Activated CD4-positive, alpha-beta T cell treated with anti-CD3 and anti-CD28 coated beads, Interleukin-2, amount 50 U/mL, for 48 hours (primary cell): ENCODE measurements around the gene ARPIN.
"Not testable (repeated sequence)": the region's sequence is repeated elsewhere in the genome, so short reads cannot be mapped to it uniquely, and the experiment has no call there.

Experiments used
- DNase-seq, 2 experiments: peaks; one replicate each; pipeline ENCODE4 v3.0.0-alpha.2; 2020

ARPIN gene

DNA sequence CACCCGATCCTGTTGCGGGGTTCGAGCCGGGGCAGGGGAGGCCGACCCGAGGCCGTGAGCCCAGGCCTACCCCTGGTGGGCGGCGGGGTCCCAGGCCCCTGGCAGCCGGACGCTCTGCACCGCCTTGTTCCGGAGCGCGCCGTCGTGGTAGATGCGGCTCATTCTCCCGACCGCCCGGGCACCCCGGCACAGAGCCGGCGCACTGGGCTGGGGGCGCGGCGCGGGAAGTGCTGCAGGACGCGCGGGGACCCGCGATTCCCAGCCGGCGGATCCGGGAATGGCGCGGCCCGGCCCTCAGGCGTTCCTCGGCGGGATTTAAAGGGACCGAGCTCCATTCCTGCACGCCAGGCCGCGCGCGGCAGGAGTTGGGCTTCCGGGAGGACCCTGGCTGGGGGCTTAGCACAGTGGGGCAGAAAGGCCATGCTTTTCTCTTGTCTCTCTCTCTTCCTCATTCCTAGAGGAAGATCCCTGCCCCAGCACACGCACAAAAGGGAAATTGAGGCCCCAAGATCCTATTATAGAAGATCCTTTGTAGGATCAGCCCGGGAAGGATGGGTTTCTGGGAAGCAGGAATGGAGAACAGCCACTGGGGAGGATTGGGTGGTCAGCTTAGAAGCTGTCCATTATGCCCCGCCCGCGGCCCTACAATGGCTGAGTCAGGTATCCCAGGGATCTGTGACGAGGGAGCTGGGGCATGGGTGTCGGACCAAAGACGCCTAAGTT is at the start of gene ARPIN:
Gene ARPIN, minus strand, starts transcription at position 279 of the 723 bp plus-strand sequence. Its CDS starts 117 bp downstream, at position 162.
- no peak for DNase-seq

GRCh38 chr15:89958107-89958805 is 45.5 kb upstream of the ARPIN start:
- DNase-seq, result no peak

- DNase-seq, result not testable (repeated sequence)
These were observed 42.8 kb upstream of the ARPIN start for GRCh38 chr15:89955449-89955998.

DNA sequence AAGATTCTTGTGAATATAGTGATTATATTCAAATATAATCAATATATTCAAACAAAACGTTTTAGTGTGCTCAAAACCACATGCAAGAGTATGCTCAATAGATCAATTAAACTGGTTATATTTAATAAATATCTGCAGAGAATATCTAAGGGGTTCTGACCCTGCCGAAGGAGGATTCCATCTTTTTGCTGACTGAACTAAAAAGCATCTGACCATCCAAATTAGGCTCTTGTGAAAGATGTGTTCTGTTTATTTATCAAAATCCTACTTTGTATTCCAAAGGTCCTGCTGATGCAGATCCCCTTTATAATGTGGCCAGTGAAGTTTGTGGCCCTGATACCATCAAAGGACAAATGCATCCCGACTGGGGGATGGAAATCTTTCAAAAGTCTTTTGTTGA is 41.8 kb upstream of the ARPIN start:
- no peak for DNase-seq

- no peak for DNase-seq
These were observed 36.0 kb upstream of the ARPIN start for GRCh38 chr15:89948796-89949195.

DNA sequence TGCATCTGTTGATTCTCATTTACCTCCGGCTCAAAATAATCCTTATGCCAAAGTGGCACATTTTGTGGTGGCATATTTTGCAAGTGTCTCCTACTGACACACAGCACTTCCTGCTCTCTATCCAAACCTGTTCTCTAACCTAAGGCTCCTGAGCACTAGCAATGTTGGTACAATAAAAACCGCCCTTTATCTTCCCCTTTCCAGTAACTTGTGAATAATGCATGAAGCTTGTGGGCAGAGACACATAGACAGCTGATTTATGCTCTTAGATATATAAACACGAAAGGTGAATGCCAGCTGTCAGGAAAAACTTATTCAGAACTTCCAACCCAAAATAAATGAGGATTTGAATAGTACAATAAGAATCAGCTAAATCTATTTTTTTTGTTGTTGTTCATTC is 34.6 kb upstream of the ARPIN start:
- DNase-seq, result no peak

- DNase-seq, result no peak
These were observed 34.0 kb upstream of the ARPIN start for GRCh38 chr15:89946681-89947299.

GRCh38 chr15:89943721-89944120 is 31.0 kb upstream of the ARPIN start:
- DNase-seq, result not testable (repeated sequence)

DNA sequence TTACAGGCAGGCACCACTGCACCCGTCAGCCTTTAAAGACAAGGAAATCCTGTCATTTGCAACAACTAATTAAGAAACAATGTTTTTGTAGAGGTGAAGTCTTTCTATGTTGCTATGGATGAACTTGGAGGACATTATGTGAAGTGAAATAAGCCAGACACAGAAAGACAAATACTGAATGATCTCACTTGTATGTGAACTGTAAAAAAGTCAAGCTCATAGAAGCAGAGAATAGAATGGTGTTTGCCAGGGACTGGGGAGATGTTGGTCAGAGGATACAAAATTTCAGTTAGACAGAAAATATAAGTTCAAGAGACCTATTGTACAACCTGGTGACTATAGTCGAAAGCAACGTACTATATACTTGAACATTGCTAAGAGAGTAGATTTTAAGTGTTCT is 27.2 kb upstream of the ARPIN start:
- no peak for DNase-seq

- not testable (repeated sequence) for DNase-seq
These were observed 26.6 kb upstream of the ARPIN start for GRCh38 chr15:89939377-89939776.

- DNase-seq, result no peak
These were observed 24.9 kb upstream of the ARPIN start for GRCh38 chr15:89937365-89938350.

- no peak for DNase-seq
These were observed 24.1 kb upstream of the ARPIN start for GRCh38 chr15:89936786-89937265.

- peak in 1 of 2 experiments; percentile 11 for DNase-seq
These were observed 23.5 kb upstream of the ARPIN start for GRCh38 chr15:89936051-89936785.

DNA sequence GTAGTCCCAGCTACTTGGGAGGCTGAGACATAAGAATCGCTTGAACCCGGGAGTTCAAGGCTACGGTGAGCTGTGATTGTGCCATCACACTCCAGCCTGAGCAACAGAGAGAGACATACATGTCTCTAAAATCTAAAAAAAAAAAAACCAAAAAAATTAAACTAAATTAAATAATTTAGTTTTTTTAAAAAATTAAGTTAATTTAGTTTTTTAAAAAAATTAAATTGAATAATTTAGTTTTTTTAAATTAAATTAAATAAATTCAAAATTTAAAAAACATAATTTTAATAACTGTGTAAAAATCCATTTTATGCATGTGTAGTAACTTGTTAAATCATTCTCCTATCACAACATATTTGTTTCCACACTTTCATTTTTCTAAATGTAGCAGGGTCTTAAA is 20.1 kb upstream of the ARPIN start:
- no peak for DNase-seq

DNA sequence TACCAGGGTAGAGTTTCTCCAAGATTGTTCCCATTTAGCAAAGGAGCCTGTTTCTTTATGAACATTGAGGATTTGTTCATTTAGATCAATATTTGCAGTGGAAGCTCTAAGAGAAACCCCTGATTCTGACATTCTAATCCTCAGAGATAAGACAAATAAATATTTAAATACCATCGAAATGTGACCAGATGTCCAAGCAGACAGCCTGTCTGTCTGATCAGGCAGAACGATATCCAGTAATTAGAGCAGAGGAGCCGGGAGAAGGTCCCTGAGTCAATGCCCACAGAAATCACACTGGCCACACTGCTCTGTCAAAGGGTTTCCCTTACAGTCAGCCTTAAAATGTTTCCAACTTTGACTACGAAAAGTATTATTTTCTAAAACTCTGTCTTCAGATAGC is 15.7 kb upstream of the ARPIN start:
- DNase-seq, result no peak

GRCh38 chr15:89926158-89926557 is 13.4 kb upstream of the ARPIN start:
- no peak for DNase-seq

DNA sequence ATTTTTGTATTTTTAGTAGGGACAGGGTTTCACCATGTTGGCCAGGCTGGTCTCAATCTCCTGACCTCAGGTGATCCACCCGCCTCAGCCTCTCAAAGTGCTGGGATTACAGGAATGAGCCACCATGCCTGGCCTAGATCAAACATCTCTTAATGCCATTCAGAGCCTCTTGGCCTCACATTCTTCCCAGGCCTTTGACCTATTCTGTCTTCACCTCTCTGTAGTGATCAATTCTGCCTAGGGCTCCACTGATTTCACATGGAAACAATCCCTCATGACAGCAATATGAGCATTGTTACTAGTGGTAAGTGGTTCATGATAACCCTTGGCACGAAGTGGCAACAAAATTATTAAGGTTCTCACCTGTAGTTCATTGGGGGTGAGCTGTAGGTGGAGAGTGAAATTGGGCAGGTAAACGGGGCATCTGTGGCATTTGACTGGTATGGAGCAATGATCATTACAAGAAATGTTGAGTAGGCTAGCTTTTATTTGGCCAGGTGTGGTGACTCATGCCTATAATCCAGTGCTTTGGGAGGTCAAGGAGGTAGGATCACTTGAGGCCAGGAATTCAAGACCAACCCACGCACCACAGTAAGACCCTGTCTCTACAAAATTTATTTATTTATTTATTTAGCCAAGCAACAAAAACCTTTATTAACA is 4.8 kb upstream of the ARPIN start:
- no peak for DNase-seq

GRCh38 chr15:89916660-89917059 is 3.9 kb upstream of the ARPIN start:
- no peak for DNase-seq

DNA sequence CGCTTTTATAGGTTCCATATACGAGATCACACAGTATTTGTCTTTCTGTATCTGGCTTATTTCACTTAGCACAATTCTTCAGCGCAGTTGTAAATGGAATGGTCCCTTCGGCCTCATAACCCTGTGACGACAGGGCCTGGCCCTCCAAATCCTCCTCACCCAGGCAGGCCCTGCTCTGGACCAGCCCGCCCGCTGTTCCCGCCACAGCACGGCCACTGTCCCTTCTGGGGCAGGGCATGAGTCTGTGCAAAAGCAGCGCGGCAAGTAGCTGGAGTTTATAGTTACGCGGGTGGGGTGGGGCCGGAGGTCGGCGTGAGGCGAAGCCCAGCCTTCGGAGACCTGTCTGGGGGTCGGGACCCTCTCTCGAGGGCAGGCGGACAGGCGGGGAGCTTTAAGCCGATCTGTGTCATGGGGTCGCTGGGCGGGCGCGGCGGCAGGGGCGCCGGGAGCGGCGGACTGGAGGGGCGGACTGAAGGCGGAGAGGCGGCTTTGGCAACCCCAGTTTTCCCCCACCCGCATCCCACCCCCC is 543 bp downstream of the ARPIN start:
- no peak for DNase-seq

DNA sequence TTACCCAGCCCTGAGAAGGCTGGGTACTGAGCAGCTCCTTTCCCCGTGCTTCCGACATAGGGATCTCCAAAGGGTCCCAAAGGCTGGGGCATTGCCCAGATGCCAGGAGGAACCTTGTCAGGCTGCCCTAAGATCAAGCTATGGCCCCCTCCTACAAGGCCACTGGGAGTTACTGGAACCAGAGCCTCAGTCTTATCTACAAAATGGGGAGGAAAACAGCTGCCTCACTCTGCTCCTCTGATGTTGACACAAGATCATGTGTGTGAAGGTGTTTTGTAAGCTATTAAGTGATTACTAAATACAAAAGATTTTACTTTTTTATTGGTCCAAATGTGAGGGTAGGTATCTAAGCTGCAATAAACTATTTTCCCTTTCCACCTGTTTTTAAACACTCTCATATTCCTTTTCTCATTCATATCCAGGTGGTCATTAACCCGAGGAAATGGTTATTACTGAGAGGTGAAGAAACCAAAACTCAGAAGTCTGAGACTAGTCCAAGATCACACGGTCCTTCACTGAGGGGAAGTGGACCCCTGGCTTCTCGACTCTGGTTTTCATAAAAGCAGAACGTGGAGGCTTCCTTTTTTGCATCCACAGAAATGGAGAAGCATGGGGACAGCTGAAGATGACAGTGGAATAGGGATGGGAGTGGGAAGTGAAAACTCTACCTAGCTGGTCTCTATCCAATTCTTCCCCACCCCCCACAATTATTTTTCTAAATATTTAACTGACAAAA is 1.7 kb downstream of the ARPIN start:
- no peak for DNase-seq
